H4 (cell line): Measurements from ENCODE around the gene GPC6. TPM values are rescaled to one million over a fixed set of nuclear protein-coding genes. Genes with fewer than 3 reads are reported as not detected.
"Not testable (repeated sequence)": the region's sequence is repeated elsewhere in the genome, so short reads cannot be mapped to it uniquely, and the experiment has no call there.

Experiments used
- DNase-seq: peaks from one replicate; pipeline ENCODE4 v3.0.0-alpha.2; 2015; ENCODE audit warnings: low spot score
- total RNA-seq: library from RNA; depleted of rRNA; stranded (reverse); fragments of >200 nt; shearing (Covaris generic); gene quantifications from 2 replicates; pipeline ENCODE4 v1.2.3, GENCODE V29; 2014

The GPC6 gene
- total RNA-seq, 1 experiment from 2014 or later = 9.9 TPM

DNA sequence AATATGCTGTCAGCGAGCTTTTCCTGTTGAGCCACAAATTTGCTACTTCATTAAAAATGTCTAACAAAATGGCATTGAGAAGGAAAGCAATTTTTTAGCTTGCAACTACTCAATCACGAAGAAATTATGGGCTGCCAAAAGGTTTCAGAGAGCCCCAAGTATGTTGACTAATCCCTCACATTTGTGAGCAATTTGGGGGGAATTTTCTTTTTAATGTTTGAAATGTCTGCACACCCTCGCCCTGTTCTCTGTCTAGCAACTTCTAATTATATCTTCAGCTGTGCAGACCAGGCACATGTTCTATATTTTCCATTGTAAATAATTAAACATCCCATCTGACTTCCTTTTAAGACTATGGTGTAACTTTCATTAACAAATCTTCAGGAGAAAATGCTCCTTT is 1060.0 kb downstream of the GPC6 start:
- DNase-seq = no peak

DNA sequence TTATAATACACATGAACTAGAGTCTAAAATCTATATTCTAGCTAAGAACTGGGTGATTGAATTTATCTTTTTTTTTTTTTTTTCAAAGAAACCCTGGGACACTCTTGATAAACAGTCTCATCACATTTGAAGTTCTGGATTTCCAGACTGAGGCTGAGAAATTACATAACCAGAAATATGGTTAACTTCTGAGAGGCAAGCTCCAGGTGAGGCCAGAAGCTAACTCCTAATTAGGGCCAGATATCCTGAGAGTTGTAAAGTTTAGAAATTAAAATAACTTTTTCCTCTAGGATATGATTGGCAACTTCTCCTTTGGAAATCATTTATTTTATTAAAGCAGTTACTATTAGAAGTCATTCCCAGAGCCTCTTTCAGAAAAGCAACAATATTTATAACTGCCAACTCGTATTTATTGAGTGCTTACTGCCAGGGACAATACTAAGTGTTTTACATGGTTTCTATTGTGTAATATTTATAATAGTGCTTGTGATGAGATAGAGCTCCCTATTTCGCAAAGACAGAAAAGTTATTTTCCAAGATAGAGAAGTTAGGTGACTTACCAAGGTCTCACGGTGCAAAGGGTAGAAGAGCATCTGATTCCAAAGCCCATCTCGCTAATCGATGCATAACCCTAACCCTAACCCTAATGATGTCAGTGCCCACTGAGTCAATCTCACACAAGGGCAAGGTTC is 1065.2 kb downstream of the GPC6 start:
- no peak for DNase-seq

DNA sequence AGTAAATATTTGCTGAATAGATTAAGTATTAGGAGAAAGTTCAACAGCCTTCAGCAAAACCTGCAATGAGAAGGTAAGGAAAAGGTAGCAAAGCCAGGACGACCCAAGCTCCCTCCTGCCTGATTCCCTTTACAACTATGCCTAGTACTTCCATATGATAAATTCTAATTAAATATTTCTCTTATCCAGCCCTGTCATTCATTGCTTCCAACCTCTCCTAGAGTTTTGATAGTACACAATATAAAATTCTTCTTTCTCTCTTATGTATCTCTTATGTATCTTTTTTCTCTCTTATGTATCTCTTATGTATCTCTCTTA is 1065.7 kb downstream of the GPC6 start:
- no peak for DNase-seq

DNA sequence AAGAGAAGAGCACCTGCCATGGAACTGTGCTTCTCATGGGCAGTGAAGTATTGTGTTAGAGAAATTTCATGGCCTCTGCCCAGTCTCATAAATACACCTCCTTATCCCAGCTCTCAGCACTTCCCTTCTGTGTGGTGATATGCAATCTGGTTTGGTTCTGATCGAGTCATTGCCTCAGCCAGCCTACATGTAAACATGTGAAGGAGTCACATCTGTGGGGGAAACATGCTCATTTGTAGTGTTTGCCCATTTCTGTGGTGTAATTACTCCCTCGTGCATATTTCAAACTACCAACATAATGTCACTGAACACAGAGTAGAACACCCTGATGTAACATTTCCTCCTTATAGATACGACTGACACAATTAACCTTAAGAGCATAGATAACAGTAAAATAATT is 1069.9 kb downstream of the GPC6 start:
- no peak for DNase-seq

DNA sequence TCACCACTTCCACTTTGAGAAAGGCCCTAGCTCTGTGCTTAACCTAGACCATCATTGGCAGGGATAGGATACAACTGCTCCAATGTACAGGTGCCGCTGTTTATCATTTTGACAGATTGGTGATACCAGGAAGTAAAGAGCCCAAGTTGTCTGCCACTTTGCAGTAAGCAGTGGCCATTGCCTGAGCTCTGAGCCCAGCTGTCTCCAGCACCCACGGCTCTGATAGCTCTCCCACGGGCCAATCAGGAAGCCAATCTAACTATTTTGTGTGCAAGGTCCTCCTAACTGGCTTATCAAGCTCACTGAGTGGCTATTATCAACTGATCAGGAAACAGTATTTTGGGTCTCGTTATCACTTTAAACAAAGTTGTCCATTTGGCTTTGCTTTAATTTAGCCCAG is 1071.7 kb downstream of the GPC6 start:
- no peak for DNase-seq

DNA sequence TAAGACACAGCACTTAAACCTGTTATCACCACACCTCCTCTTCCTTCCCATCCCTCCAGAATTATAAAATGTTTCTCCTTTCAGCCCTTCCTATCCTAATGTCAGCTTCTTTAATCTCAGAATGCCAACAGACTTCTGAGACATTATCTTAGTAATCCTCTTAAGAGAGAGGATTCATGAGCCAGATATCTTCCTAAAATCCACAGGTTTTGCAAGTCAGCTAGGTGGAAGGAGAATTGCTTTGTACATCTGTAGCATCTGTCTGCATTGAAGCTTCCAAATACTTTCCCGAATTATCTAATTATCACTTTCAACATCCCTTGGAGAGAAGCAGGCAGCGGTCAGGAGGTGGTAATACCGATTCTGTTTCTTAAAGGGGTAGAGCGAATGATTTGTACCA is 1073.8 kb downstream of the GPC6 start:
- no peak for DNase-seq

DNA sequence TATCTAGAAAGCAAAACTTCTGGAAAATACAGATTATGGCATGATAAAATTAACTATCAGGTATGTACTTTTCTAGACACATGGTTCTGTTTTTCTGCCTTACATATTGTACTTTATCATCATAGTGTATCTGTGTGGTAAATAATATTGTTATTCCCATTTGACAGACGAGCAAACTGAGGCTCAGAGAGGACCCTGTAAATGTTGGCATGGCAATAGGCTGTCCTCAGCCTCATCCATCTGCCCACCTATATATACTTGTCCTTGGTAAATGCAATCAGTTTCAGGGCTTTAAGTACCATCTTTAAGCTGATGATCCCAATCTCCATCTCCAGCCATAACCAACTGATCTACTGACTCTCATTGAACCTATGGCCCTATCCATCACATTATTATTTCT is 1074.9 kb downstream of the GPC6 start:
- DNase-seq = no peak

DNA sequence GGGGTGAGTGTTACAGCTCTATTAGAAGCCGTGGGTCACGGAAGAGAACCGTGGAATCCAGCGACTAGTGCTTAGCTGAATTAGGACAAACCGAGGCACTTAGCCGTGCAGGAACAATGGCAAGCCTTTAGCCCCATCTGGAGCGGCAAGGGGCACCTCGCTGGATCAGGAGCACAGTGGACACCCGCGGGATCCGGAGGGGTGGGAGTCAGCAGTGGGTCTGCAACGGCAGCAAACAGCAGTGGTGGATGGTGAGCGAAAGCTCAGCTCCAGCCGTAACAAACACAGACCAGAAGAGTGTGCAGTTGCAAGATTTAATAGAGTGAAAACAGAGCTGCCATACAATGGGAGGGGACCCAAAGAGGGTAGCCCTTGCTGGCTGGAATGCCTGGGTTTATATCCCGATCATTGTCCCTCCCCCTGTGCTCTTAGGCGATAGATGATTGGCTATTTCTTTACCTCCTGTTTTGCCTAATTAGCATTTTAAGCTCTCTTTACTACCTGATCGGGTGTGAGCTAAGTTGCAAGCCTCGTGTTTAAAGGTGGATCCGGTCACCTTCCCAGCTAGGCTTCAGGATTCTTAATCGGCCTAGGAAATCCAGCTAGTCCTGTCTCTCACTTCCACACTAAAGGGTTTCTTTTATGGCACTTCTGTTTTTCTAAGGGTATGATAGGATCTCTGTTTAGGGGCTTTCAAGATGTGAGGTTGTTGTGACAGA is 1076.4 kb downstream of the GPC6 start:
- not testable (repeated sequence) for DNase-seq

DNA sequence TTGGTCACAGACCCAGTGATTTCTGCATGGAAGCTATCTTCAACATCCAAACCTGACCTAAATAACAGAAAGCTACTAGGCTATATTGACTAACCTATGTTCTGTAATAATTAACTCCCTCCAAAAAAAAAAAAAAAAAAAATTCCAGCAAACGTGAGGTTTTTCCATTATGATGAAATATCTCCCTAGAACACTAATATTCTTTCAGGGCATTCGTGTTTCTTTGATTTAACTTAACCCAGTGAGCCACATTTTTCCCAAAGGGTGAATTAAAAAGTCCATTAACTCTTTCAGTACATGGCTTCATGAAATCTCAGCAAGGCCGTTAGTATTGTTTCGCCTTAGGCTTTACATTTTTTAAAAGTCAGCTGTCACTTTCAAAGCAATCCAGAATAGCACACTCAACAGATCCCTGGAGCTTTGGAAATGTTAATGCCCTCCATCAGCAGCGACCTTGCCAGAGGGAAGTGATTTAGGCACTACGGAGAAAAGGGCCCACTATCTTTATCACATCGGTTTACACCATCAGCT is 1077.1 kb downstream of the GPC6 start:
- DNase-seq = no peak

DNA sequence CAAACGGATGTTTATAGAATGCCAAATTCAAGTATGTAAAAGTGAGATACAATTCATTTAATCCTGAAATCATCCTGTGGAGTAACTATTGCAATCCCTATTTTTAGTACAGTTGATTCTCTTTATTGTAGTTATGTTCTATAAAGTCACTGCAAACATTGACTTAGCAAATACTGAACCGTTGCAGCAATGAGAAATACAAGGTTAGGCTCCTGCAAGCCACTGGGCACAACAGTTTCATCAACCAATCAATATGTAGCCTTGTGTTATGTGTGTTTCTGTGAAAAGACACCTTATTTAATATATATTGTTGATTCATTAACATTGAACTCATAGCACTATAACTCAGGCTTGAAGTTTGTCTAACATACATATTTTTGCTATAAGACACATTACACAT is 1078.4 kb downstream of the GPC6 start:
- no peak for DNase-seq

DNA sequence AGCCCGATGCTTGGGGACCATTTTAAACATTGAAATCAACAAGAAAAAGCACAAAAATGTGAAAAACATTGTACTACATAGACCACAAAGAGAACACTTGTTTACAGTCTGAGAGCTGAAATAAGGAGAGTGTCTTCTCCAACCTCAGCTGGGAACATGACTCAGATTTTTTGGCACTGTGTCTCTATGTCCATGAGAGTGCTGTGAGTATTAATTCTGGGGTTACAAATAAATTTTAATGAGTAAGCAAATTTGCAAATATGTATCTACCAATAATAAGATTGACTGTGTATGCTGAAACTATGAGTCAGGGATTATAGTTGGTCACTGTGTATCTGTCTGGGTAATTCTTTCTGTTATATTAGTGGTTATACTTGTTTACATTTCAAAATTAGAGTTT is 1078.9 kb downstream of the GPC6 start:
- DNase-seq = peak; percentile 29

DNA sequence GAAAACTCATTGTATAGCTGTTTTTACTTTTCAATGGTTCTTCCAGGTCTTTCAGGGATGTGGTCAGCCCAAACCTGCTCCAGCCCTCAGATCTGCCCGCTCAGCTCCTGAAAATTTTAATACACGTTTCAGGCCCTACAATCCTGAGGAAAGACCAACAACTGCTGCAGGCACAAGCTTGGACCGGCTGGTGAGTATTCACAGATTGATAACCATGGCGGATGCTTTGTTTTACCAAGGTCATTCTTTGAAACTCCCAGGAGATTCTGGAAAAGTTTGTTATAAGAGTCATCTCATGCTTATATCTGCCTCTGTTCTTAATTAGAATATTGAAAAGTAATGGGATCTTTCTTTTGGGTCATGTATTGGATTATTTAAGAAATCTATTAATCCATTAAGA is 1079.3 kb downstream of the GPC6 start:
- DNase-seq = no peak

DNA sequence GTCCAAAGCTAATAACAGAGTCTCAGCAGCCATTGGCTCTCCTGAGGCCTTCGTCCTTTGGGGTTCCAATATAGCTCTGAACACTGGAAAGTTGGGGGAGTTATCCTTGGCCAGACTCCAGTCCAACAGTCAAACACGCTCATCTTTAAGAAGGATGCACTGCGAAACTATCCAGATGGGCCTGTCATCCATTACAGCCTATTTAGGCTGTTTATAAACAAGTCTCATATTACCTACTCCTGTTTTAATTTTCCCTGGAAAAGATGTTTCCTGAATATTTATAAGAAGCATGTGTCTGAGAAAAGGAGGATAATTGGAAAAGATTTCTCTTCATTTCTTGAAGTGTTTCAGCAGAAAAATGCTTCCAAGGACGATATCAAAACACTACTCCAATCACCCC is 1082.2 kb downstream of the GPC6 start:
- DNase-seq = no peak

DNA sequence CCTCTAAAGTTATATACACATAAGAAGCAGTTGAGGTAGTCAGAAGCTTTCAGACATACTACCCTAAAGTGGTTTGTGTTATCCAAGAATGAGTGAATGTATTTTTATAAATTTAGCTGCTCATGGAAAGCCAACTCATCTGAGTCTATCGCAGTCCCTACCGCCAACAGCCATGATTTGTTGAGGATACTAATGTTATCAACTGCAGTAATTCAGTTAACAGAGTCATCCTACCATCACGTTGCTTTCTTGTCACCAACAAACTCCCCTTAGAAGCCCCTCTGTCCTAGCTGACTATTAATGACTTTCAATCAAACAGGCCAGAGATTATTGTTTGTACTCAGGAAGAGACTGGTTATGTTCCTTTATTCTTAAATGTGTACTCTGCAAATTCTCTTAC is 1083.0 kb downstream of the GPC6 start:
- DNase-seq = no peak

DNA sequence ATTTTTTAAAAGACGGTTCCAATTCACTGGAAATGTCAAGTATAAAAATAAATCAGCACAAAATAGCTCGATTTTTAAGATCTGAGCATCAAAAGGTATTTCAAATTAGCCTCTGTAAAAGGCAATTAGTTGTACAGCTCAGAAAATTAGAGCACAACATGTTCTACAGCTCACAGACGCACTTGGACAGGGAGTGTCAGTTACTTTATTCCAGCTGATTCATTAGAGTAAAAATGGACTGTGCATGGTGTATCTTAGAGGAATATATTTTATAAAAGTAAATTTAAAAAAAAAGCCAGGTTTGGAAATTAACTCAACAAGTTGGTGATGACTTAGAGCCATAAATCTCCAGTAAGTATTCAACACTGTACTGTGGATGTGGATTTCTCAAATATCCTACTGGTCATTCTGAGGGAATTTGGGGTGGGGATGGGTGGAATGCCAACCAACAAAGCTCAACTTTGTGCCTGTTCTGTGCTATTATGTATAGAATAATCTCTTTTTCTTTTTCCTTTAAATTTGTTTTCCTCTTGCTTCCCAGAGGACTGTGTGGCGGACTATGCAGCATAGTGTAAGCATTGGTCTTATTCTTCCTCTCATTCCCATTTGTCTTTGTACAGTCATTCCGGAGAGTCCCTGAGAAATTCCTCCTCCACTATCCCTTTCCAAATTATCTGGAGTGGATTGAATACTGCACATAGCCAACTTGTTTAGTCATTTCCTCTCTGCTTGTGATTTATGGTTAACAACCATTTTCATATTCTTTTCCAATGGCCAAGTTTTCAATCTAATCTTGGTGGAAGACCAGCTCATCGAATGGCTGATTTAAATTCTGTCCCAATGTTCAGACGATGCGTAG is 1083.6 kb downstream of the GPC6 start:
- no peak for DNase-seq

DNA sequence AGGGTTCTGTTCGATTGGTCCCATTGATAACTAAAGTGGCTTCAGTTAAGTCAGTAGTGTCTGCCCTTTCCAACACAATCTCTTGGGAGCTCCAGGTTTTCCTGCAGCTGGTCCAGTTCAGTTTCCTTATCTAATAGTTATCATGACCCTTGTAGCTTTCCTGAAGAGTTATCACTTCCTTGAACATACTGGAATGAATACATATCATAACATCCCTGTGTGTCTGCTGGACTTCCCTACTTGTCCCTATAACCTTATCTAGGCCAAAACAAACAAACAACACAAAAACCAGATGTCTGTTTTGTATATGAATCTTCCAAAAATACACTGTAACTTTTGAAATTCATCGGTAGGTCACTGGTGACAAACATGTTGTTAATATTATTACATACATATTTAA is 1085.3 kb downstream of the GPC6 start:
- no peak for DNase-seq

DNA sequence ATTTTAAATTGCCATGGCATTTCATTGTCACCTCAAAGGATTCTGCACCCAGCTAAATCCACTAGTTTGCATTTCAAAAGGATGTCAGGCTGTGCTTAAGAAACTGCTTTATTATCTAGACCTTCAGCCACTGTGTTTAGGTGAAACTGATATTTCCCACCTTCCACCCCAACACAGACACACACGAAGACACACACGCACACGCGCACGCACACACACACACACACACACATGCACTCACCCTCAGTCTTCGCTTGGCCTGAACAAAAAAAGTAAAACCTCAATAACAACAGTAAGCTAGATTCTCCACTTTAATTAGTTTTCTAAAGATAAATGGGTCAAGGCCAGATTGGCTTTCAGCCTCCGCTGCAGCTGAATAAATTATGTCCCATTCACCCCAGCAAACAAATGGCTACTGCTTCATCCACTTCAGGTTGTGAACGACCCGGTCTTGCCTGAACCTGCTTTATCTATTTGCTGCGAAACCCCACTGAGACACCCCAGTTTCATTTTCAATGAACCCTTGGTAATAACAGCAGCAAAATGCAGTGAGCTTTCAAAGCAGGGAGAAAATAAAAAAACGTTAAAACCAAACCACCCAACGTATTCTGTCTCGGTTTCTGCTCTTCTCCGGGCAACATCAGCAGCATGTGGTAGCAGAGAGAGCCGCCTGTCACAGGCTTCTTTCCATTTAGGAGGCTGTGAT is 1086.1 kb downstream of the GPC6 start:
- DNase-seq = no peak

DNA sequence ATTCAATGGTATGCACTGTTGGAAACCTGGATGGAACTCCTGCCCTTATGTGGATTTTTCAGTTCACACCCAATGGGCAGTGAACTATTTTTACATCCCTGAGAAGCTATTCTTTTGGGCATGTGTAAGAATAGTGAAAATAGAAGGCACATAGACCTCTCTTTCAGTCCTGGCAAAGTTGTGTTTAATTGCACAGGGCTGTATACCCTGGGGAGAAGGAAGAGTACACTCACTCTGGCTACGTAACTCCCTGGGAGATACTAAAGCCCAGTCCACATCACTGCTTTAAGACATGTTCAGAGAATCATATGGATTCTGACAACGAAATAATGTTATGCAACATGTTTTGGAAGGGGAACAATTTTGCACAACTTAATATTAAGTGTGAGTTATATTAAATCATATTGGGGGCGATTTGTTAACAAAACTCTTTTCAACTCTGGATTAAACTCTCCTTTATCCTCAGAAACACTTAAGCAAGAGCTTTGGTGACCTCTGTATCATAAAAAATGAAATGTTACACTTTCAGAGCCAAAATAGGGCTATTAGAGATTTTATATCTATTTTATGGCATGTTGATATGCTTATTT is 1086.8 kb downstream of the GPC6 start:
- no peak for DNase-seq

DNA sequence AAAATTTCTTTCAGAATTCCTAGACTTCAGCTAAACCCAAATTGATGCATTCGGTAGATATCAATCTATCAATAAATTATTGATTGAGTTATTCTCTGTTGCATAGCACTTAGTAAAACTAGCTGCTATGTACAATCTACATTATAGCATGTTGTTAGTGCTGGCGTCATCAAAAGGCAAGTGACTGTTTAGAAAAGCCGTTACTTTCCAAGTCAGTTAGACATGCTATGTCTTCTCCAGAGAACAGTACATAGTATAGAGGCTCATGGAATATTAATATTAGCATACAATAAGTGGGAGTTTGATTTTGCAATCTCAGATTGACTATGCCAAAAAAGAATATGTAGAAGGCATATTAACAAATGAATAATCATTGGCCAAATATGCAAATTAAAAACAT is 1087.3 kb downstream of the GPC6 start:
- DNase-seq = no peak

DNA sequence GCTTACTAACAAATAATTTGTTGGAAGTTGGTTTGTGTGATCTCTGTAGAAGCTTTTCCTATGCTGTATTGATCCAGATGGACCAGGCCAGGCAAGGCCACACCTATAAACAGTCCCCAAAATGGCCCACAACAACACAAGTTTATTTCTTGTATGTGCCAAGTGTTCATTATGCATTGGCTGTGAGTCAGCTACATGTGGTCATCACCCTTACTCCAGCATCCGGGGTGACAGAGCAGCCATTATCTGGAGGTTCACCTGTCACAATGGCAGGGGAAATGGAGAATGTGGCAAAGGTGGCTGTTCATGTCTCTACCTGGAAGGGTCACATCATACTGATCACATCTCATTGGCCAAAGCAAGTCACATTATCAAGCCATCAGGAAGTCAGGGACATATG is 1088.6 kb downstream of the GPC6 start:
- no peak for DNase-seq

DNA sequence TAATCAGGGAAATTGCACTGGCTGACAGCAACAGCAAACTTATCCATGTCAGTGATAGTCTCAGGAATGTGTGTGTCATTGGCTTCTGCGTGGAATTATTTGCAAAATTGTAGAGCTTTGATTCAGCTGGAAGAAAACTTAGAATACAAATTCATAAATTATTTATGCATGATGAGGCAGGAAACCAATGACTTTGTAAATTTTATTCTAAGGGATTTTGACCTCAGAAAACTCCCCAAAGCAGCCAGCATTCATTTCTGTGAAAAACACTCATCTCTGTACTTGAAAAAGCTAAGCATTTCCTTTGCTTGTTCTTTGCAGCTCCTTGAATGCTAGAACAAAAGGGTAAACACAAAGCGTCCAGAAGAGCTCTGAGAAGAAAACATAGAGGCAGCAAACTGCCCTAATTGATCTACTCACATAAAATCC is 1090.5 kb downstream of the GPC6 start:
- no peak for DNase-seq

DNA sequence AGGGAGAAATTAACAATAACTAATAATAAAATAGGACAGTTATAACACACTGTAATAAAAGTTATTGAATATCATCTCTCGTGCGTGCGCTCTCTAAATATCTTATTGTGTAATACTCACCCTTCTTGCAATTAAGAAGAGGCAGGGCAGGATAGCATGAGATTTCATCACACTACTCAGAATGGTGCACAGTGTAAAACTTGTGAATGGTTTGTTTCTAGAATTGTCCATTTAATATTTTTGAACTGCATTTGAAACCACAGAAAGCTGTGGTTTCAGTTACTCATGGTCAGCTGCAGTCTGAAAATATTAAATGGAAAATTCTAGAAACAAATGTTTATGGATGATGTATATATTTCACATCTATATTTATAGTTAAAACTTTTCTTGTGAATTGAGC is 1091.8 kb downstream of the GPC6 start:
- DNase-seq = no peak
